ENCODE data around the gene KCTD2. TPM values are rescaled to one million over a fixed set of nuclear protein-coding genes. Genes with fewer than 3 reads are reported as not detected.
A peak's percentile ranks its signal among the peaks of the same experiment; 100 is the strongest.

KCTD2 gene
- total and polyA plus RNA-seq, 2 of the 13 experiments (the other 11 are each of a cell fraction or from before 2014, with no cell fraction given), result 28.3 to 32.6 TPM

DNA sequence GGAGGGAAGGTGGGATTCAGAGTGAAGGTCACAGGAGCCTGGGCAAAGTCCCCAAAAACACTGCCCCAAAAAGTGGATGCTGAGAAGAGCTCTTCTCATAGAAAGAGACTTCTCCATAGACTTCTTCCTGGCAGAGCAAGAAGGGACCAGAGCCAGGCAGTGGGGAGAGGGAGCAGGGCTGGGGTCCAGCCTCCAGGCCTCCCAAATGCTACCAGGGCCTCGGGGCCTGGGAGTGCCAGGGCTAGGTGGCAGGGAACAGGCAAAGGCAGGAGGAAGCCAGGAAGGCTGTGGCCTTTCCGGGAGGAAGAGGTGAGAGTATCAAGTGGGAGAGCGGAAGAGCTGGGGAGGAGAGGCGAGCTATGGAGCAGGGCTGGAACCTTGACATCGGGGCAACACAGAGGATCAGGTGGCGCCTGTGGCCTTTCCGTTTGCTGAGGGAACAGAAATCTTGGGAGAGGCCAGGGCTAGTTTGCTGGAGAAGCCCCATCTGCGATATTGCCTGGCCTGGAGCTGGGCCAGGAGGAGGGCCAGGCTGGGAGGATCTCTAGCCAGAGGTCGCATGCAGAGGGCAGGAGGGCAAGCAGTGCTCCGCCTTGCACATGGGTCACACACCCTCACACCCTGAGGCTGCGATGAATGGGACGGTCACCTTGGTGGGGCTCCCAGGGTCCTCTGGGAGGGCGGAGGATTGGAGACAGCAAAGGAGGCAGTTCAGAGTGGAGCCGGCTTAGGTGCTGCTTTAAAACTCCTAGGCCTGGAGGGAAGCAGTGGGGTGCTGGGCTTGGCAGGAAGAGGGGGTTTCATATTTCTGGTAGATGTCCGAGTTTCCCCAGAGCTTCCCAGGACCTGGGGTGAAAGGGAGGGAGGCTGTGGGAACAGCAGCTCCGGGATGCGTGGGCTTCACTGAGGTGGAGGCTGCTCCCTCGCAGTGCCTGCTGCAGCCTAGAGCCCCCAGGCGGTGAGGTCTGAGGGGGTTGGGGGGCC, 44.1 kb downstream of the KCTD2 start (continued):
- TF ChIP-seq ZNF609 (CRISPR knock-in tag; IDR thresholded peaks at IDR 0.05; ENCODE audit: borderline replicate concordance) (peak; percentile 90), ELF1 (CRISPR knock-in tag; IDR thresholded peaks at IDR 0.05) (peak; percentile 13; the same call in 1 of the 2 replicates), SRY (CRISPR knock-in tag; IDR thresholded peaks at IDR 0.05) (no peak), HOXD1 (CRISPR knock-in tag; IDR thresholded peaks at IDR 0.05) (peak; percentile 63; the same call in 1 of the 2 replicates), GTF2F1 (IDR thresholded peaks at IDR 0.05; ENCODE audit: low read length) (no peak), ESRRA (CRISPR knock-in tag; IDR thresholded peaks at IDR 0.05; ENCODE audit: low read depth) (peak; percentile 92), ZNF34 (CRISPR knock-in tag; IDR thresholded peaks at IDR 0.05; ENCODE audit: borderline replicate concordance) (no peak), THAP9 (CRISPR knock-in tag; IDR thresholded peaks at IDR 0.05; ENCODE audit: borderline replicate concordance) (peak; percentile 64; the same call in 1 of the 2 replicates), ZNF563 (CRISPR knock-in tag; IDR thresholded peaks at IDR 0.05) (0 out of 2 replicates have a peak, but pooled peaks have one; percentile 57), TFAP4 (IDR thresholded peaks at IDR 0.05; ENCODE audit: borderline replicate concordance, low read depth) (peak; percentile 76; the same call in 1 of the 2 replicates), U2AF2 (IDR thresholded peaks at IDR 0.05; ENCODE audit: low read depth, low read length) (no peak)
- TF ChIP-seq, protein P1, sequence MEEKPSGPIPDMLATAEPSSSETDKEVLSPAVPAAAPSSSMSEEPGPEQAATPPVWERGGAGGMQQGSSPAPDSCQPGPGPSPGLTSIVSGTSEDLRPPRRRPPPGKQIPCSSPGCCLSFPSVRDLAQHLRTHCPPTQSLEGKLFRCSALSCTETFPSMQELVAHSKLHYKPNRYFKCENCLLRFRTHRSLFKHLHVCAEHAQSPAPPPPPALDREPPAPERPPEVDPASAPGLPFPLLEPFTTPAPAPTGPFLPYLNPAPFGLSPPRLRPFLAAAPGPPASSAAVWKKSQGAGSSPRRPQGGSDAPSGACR (CRISPR knock-in tag; IDR thresholded peaks at IDR 0.05), result no peak
- TF ChIP-seq, protein P2, sequence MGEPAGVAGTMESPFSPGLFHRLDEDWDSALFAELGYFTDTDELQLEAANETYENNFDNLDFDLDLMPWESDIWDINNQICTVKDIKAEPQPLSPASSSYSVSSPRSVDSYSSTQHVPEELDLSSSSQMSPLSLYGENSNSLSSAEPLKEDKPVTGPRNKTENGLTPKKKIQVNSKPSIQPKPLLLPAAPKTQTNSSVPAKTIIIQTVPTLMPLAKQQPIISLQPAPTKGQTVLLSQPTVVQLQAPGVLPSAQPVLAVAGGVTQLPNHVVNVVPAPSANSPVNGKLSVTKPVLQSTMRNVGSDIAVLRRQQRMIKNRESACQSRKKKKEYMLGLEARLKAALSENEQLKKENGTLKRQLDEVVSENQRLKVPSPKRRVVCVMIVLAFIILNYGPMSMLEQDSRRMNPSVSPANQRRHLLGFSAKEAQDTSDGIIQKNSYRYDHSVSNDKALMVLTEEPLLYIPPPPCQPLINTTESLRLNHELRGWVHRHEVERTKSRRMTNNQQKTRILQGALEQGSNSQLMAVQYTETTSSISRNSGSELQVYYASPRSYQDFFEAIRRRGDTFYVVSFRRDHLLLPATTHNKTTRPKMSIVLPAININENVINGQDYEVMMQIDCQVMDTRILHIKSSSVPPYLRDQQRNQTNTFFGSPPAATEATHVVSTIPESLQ (CRISPR knock-in tag; conservative IDR thresholded peaks at IDR 0.05), result no peak

Data from HepG2 (cell line).